NCI-H446 treated with DMSO at 0.1 percent for 48 hours (cell line): ENCODE data around the gene SAG.

Experiments used
- DNase-seq: peaks from one replicate; lab custom pipeline; 2025; lab: John Stamatoyannopoulos, UW

SAG gene

GRCh38 chr2:233288663-233289062 lies 19.0 kb upstream of the SAG start:
- no peak for DNase-seq

DNA sequence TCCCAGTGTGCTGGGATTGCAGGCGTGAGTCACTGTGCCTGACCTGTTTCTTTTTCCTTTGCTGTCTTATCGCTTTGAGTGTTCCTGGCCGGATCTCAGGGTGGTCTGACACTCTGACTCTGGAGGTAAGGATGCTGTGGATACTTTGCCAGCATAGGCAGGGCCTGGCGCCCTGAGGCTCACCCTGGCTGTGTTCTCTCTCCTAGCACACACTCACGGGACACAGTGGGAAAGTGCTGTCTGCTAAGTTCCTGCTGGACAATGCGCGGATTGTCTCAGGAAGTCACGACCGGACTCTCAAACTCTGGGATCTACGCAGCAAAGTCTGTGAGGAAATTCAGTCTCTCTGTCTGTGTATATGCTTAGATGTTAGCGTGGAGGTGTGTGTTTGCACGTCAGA lies 18.0 kb upstream of the SAG start:
- no peak for DNase-seq

- no peak for DNase-seq
Observed at GRCh38 chr2:233290051-233290845, 17.4 kb upstream of the SAG start.

DNA sequence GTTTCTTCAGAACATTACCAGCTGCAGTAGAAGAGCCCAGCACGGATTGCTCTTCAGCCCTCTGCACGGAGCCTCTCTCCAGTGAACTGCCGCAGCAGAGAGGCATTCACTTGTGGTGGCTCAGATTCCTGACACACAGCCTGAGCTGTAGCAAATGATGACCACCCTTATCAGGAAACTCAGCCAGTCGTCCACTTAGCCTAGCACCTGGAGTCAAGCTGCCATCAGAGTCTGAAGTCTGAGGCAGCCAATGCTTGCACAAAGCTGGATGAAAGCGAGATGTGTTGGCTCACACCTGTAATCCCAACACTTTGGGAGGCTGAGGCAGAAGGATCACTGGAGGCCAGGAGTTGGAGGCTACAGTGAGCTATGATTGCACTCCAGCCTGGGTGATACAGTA lies 11.7 kb upstream of the SAG start:
- no peak for DNase-seq

- DNase-seq, result no peak
Observed at GRCh38 chr2:233297076-233297475, 10.5 kb upstream of the SAG start.

DNA sequence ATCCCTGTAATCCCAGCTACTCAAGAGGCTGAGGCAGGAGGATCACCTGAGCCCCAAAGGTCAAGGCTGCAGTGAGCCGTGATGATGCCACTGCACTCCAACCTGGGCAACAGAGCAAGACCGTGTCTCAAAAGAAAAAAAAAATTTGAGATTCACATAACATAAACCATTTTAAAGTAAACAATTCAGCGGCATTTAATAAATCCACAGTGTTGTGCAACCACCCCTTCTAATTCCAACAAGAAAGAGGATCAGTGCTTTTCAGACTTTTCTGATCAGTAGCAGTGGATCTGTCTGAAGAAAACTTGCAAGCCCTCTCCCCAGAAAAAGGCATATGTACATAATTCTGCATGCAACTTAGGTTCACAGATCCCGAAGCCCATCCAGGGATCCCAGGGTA lies 7.2 kb upstream of the SAG start:
- no peak for DNase-seq

DNA sequence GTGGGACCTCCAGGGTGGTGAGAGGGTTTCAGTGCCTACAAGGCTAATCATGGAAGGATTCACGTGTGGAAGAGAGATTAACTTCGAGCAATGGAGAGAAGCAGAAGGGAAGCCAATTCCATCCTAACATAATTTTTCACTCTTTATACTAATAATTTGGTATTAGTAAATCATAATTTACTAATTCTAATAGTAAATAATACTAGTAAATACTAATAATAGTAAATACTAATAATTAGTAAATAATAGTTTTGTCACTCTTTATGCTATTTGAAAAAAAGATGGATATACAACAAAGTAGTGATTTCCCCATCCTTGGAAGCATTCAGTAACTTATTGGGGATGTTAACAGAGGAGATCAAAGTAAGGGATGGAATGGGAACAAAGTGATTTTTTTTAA lies 6.4 kb upstream of the SAG start:
- no peak for DNase-seq

DNA sequence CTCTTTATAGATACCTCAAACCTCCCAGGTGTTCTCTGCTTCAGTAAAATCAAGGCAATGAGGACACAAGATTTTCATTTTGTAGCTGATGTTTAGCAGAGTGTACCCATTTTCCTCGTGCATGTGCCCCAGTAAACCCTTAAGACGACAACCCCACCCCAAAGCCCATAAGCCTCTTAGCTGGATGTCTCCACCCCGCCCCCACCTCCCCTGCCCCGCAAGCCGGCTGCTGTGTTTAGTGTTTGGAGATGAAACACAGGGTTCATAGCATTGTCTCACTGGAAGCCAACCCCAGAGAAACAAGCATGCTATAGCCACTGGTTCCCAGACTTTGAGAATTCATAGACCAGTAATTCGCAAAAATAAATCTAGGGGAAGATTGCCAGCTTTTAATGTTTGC lies 5.8 kb upstream of the SAG start:
- no peak for DNase-seq

- no peak for DNase-seq
Observed at GRCh38 chr2:233303252-233303651, 4.4 kb upstream of the SAG start.

GRCh38 chr2:233311241-233311926 lies 3.8 kb downstream of the SAG start:
- no peak for DNase-seq

DNA sequence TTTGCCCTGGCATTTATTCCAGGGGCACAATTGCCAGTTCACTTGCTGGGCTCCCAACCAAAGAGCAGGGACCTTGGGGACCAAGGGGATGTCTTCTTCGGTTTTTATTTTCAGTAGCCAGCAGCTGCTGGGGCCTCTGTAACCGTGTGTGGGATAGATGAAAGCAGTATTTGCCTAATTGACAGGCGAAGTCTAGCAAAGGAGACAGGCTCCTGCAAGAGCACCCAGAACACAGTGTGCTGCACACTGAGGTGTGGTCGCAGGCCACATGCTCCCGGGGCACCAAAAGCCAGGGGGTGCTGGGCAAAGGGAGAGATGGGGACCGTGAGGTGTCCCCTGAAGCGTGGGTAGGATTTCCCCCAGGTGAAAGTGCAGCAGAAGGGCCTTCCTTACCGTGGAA lies 5.3 kb downstream of the SAG start:
- DNase-seq, result no peak

- DNase-seq, result no peak
Observed at GRCh38 chr2:233314180-233314925, 6.7 kb downstream of the SAG start.

DNA sequence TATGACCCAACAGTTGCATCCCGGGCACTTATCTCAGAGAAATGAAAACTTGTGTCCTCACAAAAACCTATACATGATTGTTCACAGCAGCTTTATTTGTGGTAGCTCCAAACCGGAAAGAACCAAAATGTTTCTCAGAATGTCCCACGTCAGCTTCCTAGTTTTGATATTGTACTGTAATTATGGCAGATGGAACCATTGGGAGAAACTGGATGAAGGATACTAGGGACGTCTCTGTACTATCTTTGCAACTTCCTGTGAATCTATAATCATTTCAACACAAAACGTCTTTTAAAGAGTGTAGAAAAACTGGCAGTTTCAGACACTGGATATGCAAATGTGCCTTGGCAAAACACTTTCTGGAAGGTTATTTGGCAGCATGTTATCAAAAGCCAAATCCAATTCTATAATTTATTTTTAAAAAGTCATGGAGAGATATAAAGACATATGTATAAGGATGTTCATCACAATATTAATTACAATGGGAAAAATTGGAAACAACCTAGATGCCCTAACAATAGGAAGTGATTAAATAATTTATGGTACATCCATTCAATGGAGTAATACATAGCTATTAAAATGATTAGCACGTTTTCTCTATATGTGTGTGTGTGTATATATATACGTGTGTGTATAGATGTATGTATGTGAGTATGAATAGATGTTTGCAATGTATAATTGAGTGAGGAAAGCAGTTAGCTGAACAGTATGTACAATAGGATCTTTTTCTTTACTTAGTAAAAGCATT lies 9.8 kb downstream of the SAG start:
- DNase-seq, result no peak

DNA sequence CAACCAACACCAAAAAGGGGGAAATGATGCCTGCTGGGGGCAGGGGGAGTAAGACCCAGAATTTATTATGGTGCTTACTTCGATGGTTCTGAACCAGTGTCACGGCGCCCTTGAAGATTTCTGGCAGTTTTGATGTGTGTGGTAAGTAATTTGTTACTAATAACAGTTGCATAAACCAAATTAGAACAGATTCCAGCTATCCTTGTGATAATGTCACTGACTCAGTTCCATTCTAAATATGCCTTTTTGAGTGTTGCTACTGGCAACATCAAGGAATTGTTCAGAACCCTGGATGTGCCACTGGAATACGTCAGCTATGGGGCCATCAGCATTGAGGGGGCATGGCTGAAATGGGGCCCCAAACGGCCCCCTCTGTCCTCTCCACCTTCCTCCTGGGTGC lies 11.6 kb downstream of the SAG start:
- DNase-seq, result no peak

DNA sequence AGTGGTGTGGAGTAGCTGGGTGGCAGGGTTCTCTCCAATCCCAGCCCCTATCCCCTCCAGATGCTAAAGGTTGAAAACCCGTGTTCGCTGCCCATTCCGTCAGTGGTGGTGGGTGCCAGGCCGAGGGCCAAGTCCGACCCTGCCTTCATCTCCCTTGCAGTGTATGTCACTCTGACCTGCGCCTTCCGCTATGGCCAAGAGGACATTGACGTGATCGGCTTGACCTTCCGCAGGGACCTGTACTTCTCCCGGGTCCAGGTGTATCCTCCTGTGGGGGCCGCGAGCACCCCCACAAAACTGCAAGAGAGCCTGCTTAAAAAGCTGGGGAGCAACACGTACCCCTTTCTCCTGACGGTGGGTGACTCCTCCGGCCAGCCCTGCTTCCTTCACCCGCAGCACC lies 12.9 kb downstream of the SAG start:
- no peak for DNase-seq

DNA sequence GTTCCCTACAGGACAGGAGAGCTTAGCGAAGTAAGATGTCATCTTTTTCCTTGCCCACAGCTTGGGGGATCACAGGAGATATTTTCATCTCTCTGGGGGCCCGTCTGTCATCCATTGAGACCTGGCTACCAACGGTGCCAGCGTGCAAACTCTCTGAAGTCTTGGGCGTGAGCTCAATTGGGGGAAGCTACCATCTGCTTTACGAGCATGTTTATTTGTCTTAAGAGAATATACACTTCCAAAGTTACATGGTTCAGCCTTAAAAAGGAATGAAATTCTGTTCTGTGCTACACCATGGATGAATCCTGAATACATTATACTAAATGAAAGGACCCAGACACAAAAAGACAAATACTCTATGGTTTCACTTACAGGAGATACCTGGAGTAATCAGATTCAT lies 13.6 kb downstream of the SAG start:
- DNase-seq, result no peak

DNA sequence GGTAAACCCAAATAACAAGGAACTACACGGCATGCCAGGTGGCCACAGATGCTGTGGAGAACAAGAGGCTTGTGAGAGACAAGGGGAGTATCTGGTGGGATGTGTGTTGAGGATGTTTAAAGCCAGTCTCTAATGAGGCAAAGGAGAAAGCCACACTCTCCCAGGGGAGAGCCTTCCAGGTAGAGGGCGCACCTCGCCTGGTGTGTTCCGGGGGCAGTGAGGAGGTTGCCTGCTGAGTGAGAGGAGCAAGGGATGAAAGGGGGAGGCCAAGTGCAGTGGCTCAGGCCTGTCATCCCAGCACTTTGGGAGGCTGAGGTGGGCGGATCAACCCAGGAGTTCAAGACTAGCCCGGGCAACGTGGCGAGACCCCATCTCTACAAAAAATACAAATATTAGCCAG lies 16.2 kb downstream of the SAG start:
- DNase-seq, result no peak

GRCh38 chr2:233325256-233325655 lies 17.6 kb downstream of the SAG start:
- no peak for DNase-seq

DNA sequence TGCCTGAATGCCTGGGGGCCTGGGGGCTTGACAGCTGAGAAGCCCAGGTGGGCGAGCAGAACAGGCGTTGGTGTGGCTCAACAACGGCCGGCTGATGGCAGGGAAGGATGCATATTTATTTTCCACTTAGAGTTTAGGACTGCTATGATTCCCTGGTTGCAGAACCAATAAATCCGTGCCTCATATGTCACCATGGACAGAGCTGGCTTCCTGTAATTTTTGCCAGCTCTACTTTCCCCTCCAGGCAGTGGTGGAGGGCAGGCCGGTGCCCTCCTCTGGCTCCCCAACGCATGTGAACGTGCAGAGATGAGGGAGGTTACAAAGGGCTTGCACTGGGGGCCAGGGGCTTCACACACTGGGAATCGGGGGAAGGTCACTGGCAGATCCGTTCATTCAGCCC lies 18.2 kb downstream of the SAG start:
- DNase-seq, result no peak

- no peak for DNase-seq
Observed at GRCh38 chr2:233326500-233326899, 18.9 kb downstream of the SAG start.

GRCh38 chr2:233328922-233329321 lies 21.3 kb downstream of the SAG start:
- DNase-seq, result no peak

GRCh38 chr2:233329489-233330135 lies 22.0 kb downstream of the SAG start:
- peak; percentile 42 for DNase-seq
